B cell (primary cell): ENCODE data around the gene LGALS3.

Experiments
- EZH2 ChIP-seq: IDR thresholded peaks from 2 replicates; pipeline ENCODE4 v1.6.1; 2012; ENCODE audit warnings: borderline replicate concordance, low read depth, mild to moderate bottlenecking, moderate library complexity, low read length; ENCODE audit not compliant: insufficient read depth, poor library complexity, severe bottlenecking
- TF ChIP-seq, protein P1 (sequence below): fragments of 200-600 bp; IDR thresholded peaks from one replicate; pipeline ENCODE4 v1.8.0; 2022; ENCODE audit warnings: antibody characterized with exemption, mild to moderate bottlenecking

DNA sequence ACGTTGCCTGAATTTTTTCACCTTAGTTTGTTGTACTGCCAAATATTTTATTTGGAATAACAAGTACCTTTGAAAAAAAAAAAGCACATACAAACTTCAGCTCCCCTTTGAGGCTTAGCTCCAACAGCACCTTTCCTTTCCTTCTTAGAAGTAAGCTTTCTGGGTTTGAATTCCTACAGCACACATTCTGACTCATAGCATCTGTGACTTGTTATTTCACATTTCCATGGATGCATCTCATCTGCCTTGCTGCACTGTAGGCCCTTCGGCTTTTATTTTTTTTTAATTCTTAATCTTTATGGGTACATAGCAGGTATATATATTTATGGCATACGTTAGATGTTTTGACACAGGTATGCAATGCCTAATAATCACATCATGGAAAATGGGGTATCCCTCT is 7.2 kb downstream of the LGALS3 start:
- no peak for TF ChIP-seq EZH2
- TF ChIP-seq, protein P1, sequence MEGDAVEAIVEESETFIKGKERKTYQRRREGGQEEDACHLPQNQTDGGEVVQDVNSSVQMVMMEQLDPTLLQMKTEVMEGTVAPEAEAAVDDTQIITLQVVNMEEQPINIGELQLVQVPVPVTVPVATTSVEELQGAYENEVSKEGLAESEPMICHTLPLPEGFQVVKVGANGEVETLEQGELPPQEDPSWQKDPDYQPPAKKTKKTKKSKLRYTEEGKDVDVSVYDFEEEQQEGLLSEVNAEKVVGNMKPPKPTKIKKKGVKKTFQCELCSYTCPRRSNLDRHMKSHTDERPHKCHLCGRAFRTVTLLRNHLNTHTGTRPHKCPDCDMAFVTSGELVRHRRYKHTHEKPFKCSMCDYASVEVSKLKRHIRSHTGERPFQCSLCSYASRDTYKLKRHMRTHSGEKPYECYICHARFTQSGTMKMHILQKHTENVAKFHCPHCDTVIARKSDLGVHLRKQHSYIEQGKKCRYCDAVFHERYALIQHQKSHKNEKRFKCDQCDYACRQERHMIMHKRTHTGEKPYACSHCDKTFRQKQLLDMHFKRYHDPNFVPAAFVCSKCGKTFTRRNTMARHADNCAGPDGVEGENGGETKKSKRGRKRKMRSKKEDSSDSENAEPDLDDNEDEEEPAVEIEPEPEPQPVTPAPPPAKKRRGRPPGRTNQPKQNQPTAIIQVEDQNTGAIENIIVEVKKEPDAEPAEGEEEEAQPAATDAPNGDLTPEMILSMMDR = no peak
